ENCODE results near the gene PARK7.
A peak's percentile ranks its signal among the peaks of the same experiment; 100 is the strongest.
"Not testable (repeated sequence)": the region's sequence is repeated elsewhere in the genome, so short reads cannot be mapped to it uniquely, and the experiment has no call there.

Gene PARK7

GRCh38 chr1:7961216-7962013 lies at the start of gene PARK7:
Gene PARK7, plus strand, starts transcription at chr1:7961711. Its CDS starts 1,075 bp downstream, at chr1:7962786.
- DNase-seq (ENCODE audit: low read depth), result peak; percentile 98

- DNase-seq (ENCODE audit: low read depth), result no peak
Observed at GRCh38 chr1:7912145-7912544, 49.4 kb upstream of the PARK7 start.

- no peak for DNase-seq (ENCODE audit: low read depth)
Observed at GRCh38 chr1:7912743-7913557, 48.6 kb upstream of the PARK7 start.

- no peak for DNase-seq (ENCODE audit: low read depth)
Observed at GRCh38 chr1:7915826-7916500, 45.5 kb upstream of the PARK7 start.

- DNase-seq (ENCODE audit: low read depth), result no peak
Observed at GRCh38 chr1:7916501-7916830, 45.0 kb upstream of the PARK7 start.

GRCh38 chr1:7917971-7918370 lies 43.5 kb upstream of the PARK7 start:
- DNase-seq (ENCODE audit: low read depth), result not testable (repeated sequence)

- no peak for DNase-seq (ENCODE audit: low read depth)
Observed at GRCh38 chr1:7919880-7920279, 41.6 kb upstream of the PARK7 start.

- no peak for DNase-seq (ENCODE audit: low read depth)
Observed at GRCh38 chr1:7921796-7922195, 39.7 kb upstream of the PARK7 start.

GRCh38 chr1:7922301-7922700 lies 39.2 kb upstream of the PARK7 start:
- DNase-seq (ENCODE audit: low read depth), result no peak

GRCh38 chr1:7927061-7927460 lies 34.5 kb upstream of the PARK7 start:
- not testable (repeated sequence) for DNase-seq (ENCODE audit: low read depth)

- DNase-seq (ENCODE audit: low read depth), result no peak
Observed at GRCh38 chr1:7928247-7928646, 33.3 kb upstream of the PARK7 start.

GRCh38 chr1:7929637-7930036 lies 31.9 kb upstream of the PARK7 start:
- no peak for DNase-seq (ENCODE audit: low read depth)

- DNase-seq (ENCODE audit: low read depth), result no peak
Observed at GRCh38 chr1:7930645-7931445, 30.7 kb upstream of the PARK7 start.

GRCh38 chr1:7931446-7931812 lies 30.1 kb upstream of the PARK7 start:
- no peak for DNase-seq (ENCODE audit: low read depth)

GRCh38 chr1:7932524-7933138 lies 28.9 kb upstream of the PARK7 start:
- DNase-seq (ENCODE audit: low read depth), result no peak

GRCh38 chr1:7938070-7938469 lies 23.4 kb upstream of the PARK7 start:
- no peak for DNase-seq (ENCODE audit: low read depth)

- DNase-seq (ENCODE audit: low read depth), result no peak
Observed at GRCh38 chr1:7940034-7940433, 21.5 kb upstream of the PARK7 start.

- DNase-seq (ENCODE audit: low read depth), result no peak
Observed at GRCh38 chr1:7940745-7941436, 20.6 kb upstream of the PARK7 start, which contains the start of gene TNFRSF9. Gene TNFRSF9, minus strand, starts transcription at chr1:7940839. Its CDS starts 845 bp downstream, at chr1:7939994.

GRCh38 chr1:7941437-7941793 lies 20.1 kb upstream of the PARK7 start:
- DNase-seq (ENCODE audit: low read depth), result no peak

- DNase-seq (ENCODE audit: low read depth), result no peak
Observed at GRCh38 chr1:7942214-7942921, 19.1 kb upstream of the PARK7 start.
